NK-92 treated with Interleukin-12 subunit alpha and Interleukin-12 subunit beta, amount 100 ng/mL, for 24 hours (cell line): ENCODE results near the gene SDSL.

Experiments
- DNase-seq: peaks from one replicate; lab custom pipeline; 2025; lab: John Stamatoyannopoulos, UW

The SDSL gene

GRCh38 chr12:113449299-113449698, 27.1 kb downstream of the SDSL start:
- DNase-seq = no peak

- no peak for DNase-seq
Observed at GRCh38 chr12:113449839-113450238, 27.7 kb downstream of the SDSL start.

GRCh38 chr12:113452458-113452857, 30.3 kb downstream of the SDSL start:
- DNase-seq = no peak

- DNase-seq = no peak
Observed at GRCh38 chr12:113453330-113453729, 31.1 kb downstream of the SDSL start.

GRCh38 chr12:113456199-113456598, 34.0 kb downstream of the SDSL start:
- DNase-seq = no peak

- DNase-seq = no peak
Observed at GRCh38 chr12:113456761-113457160, 34.6 kb downstream of the SDSL start.

GRCh38 chr12:113457185-113457584, 35.0 kb downstream of the SDSL start:
- no peak for DNase-seq

GRCh38 chr12:113457710-113458109, 35.5 kb downstream of the SDSL start:
- DNase-seq = no peak

GRCh38 chr12:113459981-113460380, 37.8 kb downstream of the SDSL start:
- DNase-seq = no peak

- DNase-seq = no peak
Observed at GRCh38 chr12:113461666-113462065, 39.5 kb downstream of the SDSL start.

- peak; percentile 6 for DNase-seq
Observed at GRCh38 chr12:113462117-113462774, 40.1 kb downstream of the SDSL start.

GRCh38 chr12:113462998-113463745, 41.0 kb downstream of the SDSL start:
- no peak for DNase-seq

GRCh38 chr12:113463746-113464451, 41.7 kb downstream of the SDSL start:
- no peak for DNase-seq

- DNase-seq = no peak
Observed at GRCh38 chr12:113464452-113464775, 42.2 kb downstream of the SDSL start.

- no peak for DNase-seq
Observed at GRCh38 chr12:113464852-113465719, 42.9 kb downstream of the SDSL start.

- DNase-seq = no peak
Observed at GRCh38 chr12:113465808-113466453, 43.8 kb downstream of the SDSL start.

GRCh38 chr12:113466454-113467141, 44.4 kb downstream of the SDSL start:
- no peak for DNase-seq

- DNase-seq = no peak
Observed at GRCh38 chr12:113467142-113467501, 44.9 kb downstream of the SDSL start.

GRCh38 chr12:113467502-113468364, 45.6 kb downstream of the SDSL start:
- no peak for DNase-seq
